ENCODE measurements around the gene SAMMSON. TPM values are rescaled to one million over a fixed set of nuclear protein-coding genes. Genes with fewer than 3 reads are reported as not detected.

The SAMMSON gene
- polyA plus RNA-seq, 1 of the 3 experiments (the other 2 are of a cell fraction) = not detected

- H3K27me3 ChIP-seq (ENCODE audit: insufficient read depth) = no peaks in the 10 kb centered on the region
- no peak overlapping the region for H2AFZ ChIP-seq (ENCODE audit: low read depth)
- no peaks in the 10 kb centered on the region for H3K9me2 ChIP-seq
- H3K9me3 ChIP-seq = no peaks in the 10 kb centered on the region
- H3K9ac ChIP-seq = no peak overlapping the region
- no peak overlapping the region for H3K4me3 ChIP-seq (ENCODE audit: low read depth in 2 of 2, low read length in 1 of 2)
- no peak for DNase-seq
- H3F3A ChIP-seq (replicated peaks; ENCODE audit: insufficient read depth) = no peaks in the 10 kb centered on the region
- no peak for TF ChIP-seq JUND (IDR thresholded peaks at IDR 0.05)
- TF ChIP-seq ELF1 (IDR thresholded peaks at IDR 0.05) = no peak
- no peak for TF ChIP-seq RXRA (IDR thresholded peaks at IDR 0.05; ENCODE audit: borderline replicate concordance, low read depth)
- no peak for TF ChIP-seq CTCF (IDR thresholded peaks at IDR 0.05)
- no peak for TF ChIP-seq EP300 (IDR thresholded peaks at IDR 0.05; ENCODE audit: borderline replicate concordance in 1 of 2, low read depth in 1 of 2, low read length in 1 of 2)
- no peak for TF ChIP-seq USF1 (IDR thresholded peaks at IDR 0.05; ENCODE audit: borderline replicate concordance, low read depth)
- TF ChIP-seq FOXM1 (IDR thresholded peaks at IDR 0.05; ENCODE audit: low read depth) = no peak
- no peak for TF ChIP-seq MEF2A (IDR thresholded peaks at IDR 0.05; ENCODE audit: borderline replicate concordance, low read depth)
- TF ChIP-seq PBX3 (IDR thresholded peaks at IDR 0.05) = no peak
- TF ChIP-seq GABPA (IDR thresholded peaks at IDR 0.05; ENCODE audit: low read depth) = no peak
- TF ChIP-seq RFX5 (IDR thresholded peaks at IDR 0.05; ENCODE audit: low read length) = no peak
- TF ChIP-seq ZBTB33 (IDR thresholded peaks at IDR 0.05; ENCODE audit: borderline replicate concordance, low read depth) = no peak
- TF ChIP-seq FOSL2 (IDR thresholded peaks at IDR 0.05; ENCODE audit: borderline replicate concordance, low read depth) = no peak
- POLR2A ChIA-PET = no interaction called here
- no peaks in the 10 kb centered on the region for H4K20me1 ChIP-seq (ENCODE audit: insufficient read depth)
- H3K4me1 ChIP-seq (ENCODE audit: control insufficient read depth in 1 of 2, insufficient read depth in 2 of 2, low read depth in 1 of 2, low read length in 1 of 2) = no peaks in the 10 kb centered on the region; a peak in 1 of 4 replicates
- WGBS (ENCODE audit: low lambda C conversion rate) = 86% methylated on average over 7 of the region's 7 CpGs
- no peak overlapping the region for H3K4me2 ChIP-seq
- H3K27ac ChIP-seq (ENCODE audit: low read depth in 2 of 2, low read length in 1 of 2) = no peak overlapping the region
- CTCF ChIA-PET = no interaction called here
- H3K36me3 ChIP-seq (replicated peaks in 1 of 2; ENCODE audit: control insufficient read depth in 1 of 2, insufficient read depth in 2 of 2, low read length in 1 of 2) = no peaks in the 10 kb centered on the region
- no peaks in the 10 kb centered on the region for H3K79me2 ChIP-seq (ENCODE audit: insufficient read depth)
Observed at GRCh38 chr3:69959581-69959980, 40.0 kb upstream of the SAMMSON start.

Data from SK-N-SH (cell line).